ENCODE data around the gene SHISA9.

The SHISA9 gene

DNA sequence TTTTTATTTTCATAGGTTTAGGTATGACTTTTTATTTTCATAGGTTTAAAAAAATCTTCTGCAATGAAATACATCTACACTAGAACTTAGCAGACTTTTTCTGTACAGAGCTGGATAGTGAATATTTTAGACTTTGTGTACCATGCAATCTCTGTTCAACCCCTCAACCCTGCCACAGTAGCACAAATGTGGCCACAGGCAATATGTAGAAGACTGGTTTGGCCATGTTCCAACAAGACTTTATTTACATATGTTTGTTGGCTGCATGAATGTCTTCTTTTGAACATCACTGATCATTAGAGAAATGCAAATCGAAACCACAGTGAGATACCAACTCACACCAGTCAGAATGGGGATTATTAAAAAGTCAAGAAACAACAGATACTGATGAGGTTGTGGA lies 229.2 kb downstream of the SHISA9 start:
- no peak for DNase-seq

DNA sequence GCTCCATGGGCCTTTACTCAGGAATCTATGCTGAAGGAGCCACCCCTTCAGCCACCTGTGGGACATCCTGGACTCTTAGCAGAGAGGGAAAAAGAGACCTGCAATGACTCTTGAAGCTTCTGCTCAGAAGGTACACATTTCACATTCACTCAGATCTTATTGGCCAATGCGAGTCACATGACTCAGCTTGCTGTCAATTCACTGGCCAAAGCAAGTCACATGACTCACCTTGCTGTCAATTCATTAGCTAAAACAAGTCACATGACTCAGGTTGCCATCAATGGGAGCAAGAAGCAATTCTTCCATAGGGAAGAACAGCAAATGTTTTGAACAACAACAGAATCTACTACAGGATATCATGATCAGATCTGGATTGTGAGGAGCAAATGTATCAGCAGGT lies 233.4 kb downstream of the SHISA9 start:
- no peak for DNase-seq

GRCh38 chr16:13136901-13137300 lies 235.5 kb downstream of the SHISA9 start:
- DNase-seq = no peak

GRCh38 chr16:13138528-13138927 lies 237.1 kb downstream of the SHISA9 start:
- DNase-seq = no peak

- DNase-seq = no peak
Measured at GRCh38 chr16:13139661-13140241, 238.4 kb downstream of the SHISA9 start.

DNA sequence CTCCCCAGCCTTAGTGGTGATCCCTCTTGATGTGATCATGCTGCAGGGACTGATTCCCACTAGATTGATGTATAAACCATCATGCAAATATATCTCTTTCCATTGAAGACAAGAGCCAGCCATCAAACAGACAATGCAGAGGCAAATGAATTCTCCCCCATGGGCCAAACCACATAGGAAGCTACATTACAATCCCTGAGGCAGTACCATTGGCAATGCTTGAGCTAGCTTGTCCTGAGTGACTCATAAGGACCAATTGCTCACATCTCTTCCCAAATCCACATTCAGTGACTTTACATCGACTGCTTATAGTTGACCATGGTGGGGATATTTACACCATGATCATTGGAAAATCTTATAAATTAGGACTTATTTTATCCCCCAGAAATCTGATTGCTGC lies 242.2 kb downstream of the SHISA9 start:
- no peak for DNase-seq

DNA sequence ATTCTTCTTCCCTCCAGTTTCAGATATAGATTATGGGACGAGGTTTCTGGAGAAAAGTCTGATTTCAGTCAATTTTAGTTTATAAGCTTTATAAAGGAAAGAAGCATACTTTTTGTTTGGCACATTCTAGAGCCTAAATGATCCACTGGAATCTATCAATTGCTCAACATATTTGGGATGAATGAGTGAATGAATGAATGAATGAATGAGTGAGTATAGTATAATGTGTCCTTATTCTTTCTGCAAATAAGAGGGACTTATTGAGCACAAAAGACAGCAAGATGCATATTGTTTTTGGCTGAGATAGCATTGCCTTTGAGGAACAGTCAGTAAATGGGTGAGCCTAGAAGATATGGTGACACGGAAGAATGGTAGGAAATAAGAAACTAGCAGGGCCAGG lies 245.4 kb downstream of the SHISA9 start:
- no peak for DNase-seq

DNA sequence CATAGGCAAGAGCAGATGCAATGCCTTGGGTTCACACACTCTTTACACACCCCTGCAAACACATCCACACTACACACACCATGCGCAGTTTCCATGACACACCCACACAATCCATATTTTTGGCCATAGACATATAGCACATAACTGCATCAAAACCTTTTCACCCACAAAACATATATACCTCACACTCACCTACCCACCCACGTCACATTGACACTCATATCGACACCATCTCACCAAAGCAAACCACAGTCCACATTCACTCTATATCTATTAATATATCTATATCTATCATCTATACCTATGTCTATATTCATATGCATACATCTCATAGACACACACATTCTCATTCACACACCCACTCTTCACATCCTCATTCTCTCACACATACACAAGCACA lies 246.9 kb downstream of the SHISA9 start:
- no peak for DNase-seq

GRCh38 chr16:13148836-13149235 lies 247.4 kb downstream of the SHISA9 start:
- DNase-seq = no peak

DNA sequence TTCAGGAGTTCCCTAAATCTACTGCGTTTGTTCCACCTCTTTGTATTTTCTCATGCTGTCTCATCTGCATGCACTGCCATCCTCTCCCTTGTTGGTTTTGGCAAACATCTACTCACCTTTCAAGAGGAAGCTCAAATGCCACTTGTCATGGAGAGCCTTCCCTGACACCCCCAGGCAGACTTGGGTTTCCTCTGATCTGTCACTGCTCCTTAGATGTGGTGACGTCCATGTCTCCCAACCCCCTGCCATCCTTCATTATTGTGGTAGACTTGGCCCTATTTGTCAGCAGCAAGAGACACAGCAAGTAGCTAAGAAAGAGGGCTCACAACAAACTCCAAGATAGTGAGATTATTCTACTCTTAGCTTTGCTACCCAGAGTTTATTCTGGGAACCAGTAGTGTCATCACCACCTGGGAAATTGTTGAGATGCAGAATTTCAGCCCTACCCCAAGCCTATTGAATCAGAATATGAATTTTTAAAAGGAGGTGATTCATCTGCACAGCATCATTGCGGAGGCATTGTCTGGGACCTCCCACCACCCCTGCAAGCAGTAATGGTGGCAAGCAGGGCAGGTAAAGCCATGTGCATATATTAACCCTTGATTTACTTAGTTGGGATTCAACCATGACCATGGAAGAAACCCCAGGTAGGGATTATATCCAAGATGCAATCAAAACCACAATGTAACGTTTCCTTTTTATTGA lies 248.9 kb downstream of the SHISA9 start:
- DNase-seq = no peak

DNA sequence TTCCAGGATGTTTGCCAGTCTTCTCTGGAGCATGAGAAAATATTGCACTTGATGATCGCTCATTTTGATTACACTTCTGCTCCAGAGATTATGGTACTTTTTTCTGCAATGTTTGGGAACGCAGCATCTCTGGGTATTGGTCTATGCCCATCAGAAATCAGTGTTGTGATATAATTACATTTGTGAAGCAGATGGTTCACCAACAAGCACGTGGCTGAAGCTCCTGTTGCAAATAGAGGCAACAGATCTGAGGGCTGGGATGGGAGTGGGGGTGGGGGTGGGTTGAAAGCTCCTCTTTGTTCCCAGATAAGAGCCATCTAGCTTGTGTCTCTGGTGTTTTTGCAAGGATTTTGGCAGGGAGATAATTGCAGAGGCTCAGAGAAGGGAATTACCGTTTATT lies 252.3 kb downstream of the SHISA9 start:
- DNase-seq = no peak

- no peak for DNase-seq
Measured at GRCh38 chr16:13154799-13155198, 253.4 kb downstream of the SHISA9 start.

DNA sequence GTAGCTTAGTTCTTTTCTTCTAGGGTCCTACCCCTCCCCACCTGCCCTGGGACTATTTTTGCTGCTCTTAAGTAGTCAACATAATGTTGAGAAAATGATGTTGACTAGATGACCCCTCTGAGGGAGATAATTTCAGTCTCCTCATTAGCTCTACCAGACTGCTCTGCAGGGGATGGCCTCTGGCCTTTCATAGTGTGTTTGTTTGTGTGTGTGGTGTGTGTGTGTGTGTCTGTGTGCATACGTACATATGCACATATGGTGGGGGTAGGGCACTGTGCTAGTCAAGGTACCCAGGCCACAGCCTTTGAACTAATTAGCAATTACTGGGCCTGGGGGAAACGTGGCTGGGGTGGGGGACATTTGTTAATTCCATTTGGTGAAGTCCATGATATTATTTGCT lies 254.0 kb downstream of the SHISA9 start:
- DNase-seq = no peak

- DNase-seq = no peak
Measured at GRCh38 chr16:13155780-13156179, 254.4 kb downstream of the SHISA9 start.

- DNase-seq = no peak
Measured at GRCh38 chr16:13157082-13157481, 255.7 kb downstream of the SHISA9 start.

GRCh38 chr16:13158427-13158826 lies 257.0 kb downstream of the SHISA9 start:
- no peak for DNase-seq

GRCh38 chr16:13165024-13165423 lies 263.6 kb downstream of the SHISA9 start:
- no peak for DNase-seq

DNA sequence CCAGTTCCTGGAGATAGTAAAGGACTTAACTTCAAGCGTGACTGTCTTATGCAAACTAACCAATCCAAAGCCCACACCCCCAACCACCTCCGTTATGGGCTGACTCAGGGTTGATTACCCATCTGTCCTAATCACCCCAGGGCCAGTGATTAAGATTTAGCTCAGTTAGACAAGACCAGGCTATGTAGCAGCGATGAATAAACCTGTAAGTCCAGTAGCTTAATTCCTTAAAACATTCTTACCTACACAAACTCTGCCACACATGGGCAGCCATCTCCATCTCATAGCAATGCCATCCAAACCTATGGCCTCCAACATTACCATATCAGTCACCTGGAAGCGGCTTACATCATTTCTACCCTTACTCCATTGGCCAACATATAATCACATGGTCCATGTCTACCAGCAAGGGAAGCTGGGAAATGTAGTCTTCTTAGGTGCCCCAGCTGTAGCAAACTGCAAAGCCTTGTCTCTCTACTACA lies 266.7 kb downstream of the SHISA9 start:
- DNase-seq = no peak

GRCh38 chr16:13171313-13171712 lies 269.9 kb downstream of the SHISA9 start:
- DNase-seq = no peak

GRCh38 chr16:13176711-13177110 lies 275.3 kb downstream of the SHISA9 start:
- DNase-seq = no peak

GRCh38 chr16:13178318-13178717 lies 276.9 kb downstream of the SHISA9 start:
- DNase-seq = no peak

DNA sequence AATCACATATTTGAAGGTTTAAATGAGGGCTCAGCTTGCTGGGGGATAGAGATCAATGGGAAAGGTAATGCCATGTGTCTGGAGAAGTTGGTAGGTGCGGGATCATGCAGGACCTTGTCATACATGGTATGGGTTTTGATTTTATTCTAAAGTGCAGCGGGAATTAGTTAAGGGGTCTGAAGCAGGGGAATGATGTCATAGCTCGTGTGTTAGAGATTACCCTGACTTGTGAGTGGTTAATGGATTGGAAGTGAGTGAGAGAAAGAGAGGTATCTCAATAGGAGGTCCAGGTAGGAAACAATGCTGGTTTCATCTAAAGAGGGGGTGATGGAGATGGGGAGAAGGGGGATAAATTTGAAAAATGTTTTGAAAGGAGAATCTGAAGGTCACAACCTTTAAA lies 280.0 kb downstream of the SHISA9 start:
- no peak for DNase-seq

- no peak for DNase-seq
Measured at GRCh38 chr16:13186813-13187212, 285.4 kb downstream of the SHISA9 start.

- no peak for DNase-seq
Measured at GRCh38 chr16:13189250-13189649, 287.9 kb downstream of the SHISA9 start.

DNA sequence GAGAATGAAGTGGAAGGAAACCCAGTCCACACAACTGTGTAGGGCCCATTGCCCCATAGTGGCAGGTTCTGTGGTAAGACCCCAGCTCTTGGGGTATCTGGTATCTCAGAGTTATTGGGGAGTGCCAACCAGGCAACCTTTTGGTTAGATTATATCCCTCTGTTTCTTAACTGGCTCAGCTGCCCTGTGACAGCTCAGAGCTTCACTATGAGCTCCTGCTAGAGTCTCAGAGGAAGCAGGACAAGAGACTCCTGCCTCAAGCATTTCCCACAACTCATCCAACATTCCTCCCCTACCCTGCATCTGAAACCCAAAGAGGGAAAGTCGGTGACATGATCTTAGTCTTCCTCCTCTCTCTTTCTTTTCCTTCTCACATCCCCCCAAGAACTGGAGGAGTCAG lies 292.3 kb downstream of the SHISA9 start:
- DNase-seq = no peak
